OCI-LY3 (cell line): Measurements from ENCODE around the gene DCLK1.

Source experiments
- H2AFZ ChIP-seq: fragments of 200-600, 300-600 bp; shearing (Covaris generic); 2 replicates; pipeline ENCODE4 v1.6.0; 2014; ENCODE audit warnings: antibody characterized with exemption, low read depth, low read length
- H3K27ac ChIP-seq: fragments of 200-600, 300-600 bp; sonication (generic); 2 replicates; pipeline ENCODE4 v1.5.1; 2014; ENCODE audit warnings: mild to moderate bottlenecking, low read length, moderate library complexity, mixed read lengths
- H3K27me3 ChIP-seq: fragments of 200-600, 300-600 bp; sonication (generic); 2 replicates; pipeline ENCODE4 v1.6.1; 2014; ENCODE audit warnings: low read depth, low read length, mixed read lengths
- H3K36me3 ChIP-seq: fragments of 200-600, 300-600 bp; sonication (generic); replicated peaks from 2 replicates; pipeline ENCODE3; 2014; ENCODE audit warnings: low read depth, low read length, mixed read lengths
- H3K4me1 ChIP-seq: fragments of 300-600, 200-600 bp; sonication (generic); 2 replicates; pipeline ENCODE4 v1.6.1; 2014; ENCODE audit warnings: low read length, mixed read lengths
- H3K4me2 ChIP-seq: fragments of 200-600, 300-600 bp; sonication (generic); 2 replicates; pipeline ENCODE4 v1.6.1; 2014; ENCODE audit warnings: low read length, mixed read lengths
- H3K4me3 ChIP-seq: fragments of 300-600, 200-600 bp; sonication (generic); 2 replicates; pipeline ENCODE4 v1.5.1; 2014; ENCODE audit warnings: antibody characterized with exemption, mild to moderate bottlenecking, low read length, moderate library complexity
- H3K79me2 ChIP-seq: fragments of 300-600, 200-600 bp; shearing (Covaris generic); 2 replicates; pipeline ENCODE4 v1.6.1; 2014; ENCODE audit warnings: mild to moderate bottlenecking, low read length, mixed read lengths
- H3K9ac ChIP-seq: fragments of 300-600, 200-600 bp; shearing (Covaris generic); 2 replicates; pipeline ENCODE4 v1.6.0; 2014; ENCODE audit warnings: mild to moderate bottlenecking, low read length, moderate library complexity
- H3K9me3 ChIP-seq: fragments of 200-600, 300-600 bp; shearing (Covaris generic); 2 replicates; pipeline ENCODE4 v1.6.1; 2014; ENCODE audit warnings: low read length, mixed read lengths; ENCODE audit not compliant: insufficient read depth
- H4K20me1 ChIP-seq: fragments of 200-600, 300-600 bp; sonication (generic); 2 replicates; pipeline ENCODE4 v1.6.1; 2016; ENCODE audit warnings: low read length, mixed read lengths; ENCODE audit not compliant: insufficient read depth
- CTCF ChIP-seq: fragments of 200-600, 300-600 bp; sonication (generic); IDR thresholded peaks from 2 replicates; pipeline ENCODE4 v1.5.1; 2014; ENCODE audit warnings: antibody characterized with exemption, low read length, low read depth
- EZH2phosphoT487 ChIP-seq: fragments of 200-600 bp; shearing (Covaris generic); IDR thresholded peaks from 2 replicates; pipeline ENCODE4 v1.6.1; 2018; ENCODE audit warnings: antibody characterized with exemption, mixed run types, low read depth

DCLK1 gene

GRCh38 chr13:36166046-36166445 lies 34.9 kb upstream of the DCLK1 start:
- Histone ChIP-seq H3K27ac (no peak overlapping the region), H4K20me1 (no peaks in the 10 kb centered on the region), H3K9ac (no peak overlapping the region), H2AFZ (no peak overlapping the region), H3K9me3 (no peaks in the 10 kb centered on the region), H3K79me2 (no peaks in the 10 kb centered on the region), H3K4me2 (no peak overlapping the region), H3K36me3 (no peaks in the 10 kb centered on the region), H3K27me3 (no peaks in the 10 kb centered on the region), H3K4me3 (no peak overlapping the region), H3K4me1 (no peaks in the 10 kb centered on the region)
- TF ChIP-seq EZH2phosphoT487: no peak
- no peak for TF ChIP-seq CTCF

- H3K4me2 ChIP-seq: no peak overlapping the region
- no peak overlapping the region for H2AFZ ChIP-seq
- TF ChIP-seq CTCF (no peak), EZH2phosphoT487 (no peak)
- no peak overlapping the region for H3K9ac ChIP-seq
- no peak overlapping the region for H3K4me3 ChIP-seq
- no peaks in the 10 kb centered on the region for H3K27me3 ChIP-seq
- H3K36me3 ChIP-seq: no peaks in the 10 kb centered on the region
- H3K9me3 ChIP-seq: no peaks in the 10 kb centered on the region
- H3K79me2 ChIP-seq: no peaks in the 10 kb centered on the region
- no peak overlapping the region for H3K27ac ChIP-seq
- no peaks in the 10 kb centered on the region for H3K4me1 ChIP-seq
- H4K20me1 ChIP-seq: no peaks in the 10 kb centered on the region
Observed at GRCh38 chr13:36163809-36164308, 32.7 kb upstream of the DCLK1 start.

- no peak overlapping the region for H3K4me2 ChIP-seq
- H3K36me3 ChIP-seq: no peaks in the 10 kb centered on the region
- no peaks in the 10 kb centered on the region for H3K4me1 ChIP-seq
- no peak overlapping the region for H3K9ac ChIP-seq
- no peak overlapping the region for H3K27ac ChIP-seq
- TF ChIP-seq EZH2phosphoT487 (no peak), CTCF (no peak)
- no peaks in the 10 kb centered on the region for H3K9me3 ChIP-seq
- no peak overlapping the region for H2AFZ ChIP-seq
- H3K4me3 ChIP-seq: no peak overlapping the region
- H3K79me2 ChIP-seq: no peaks in the 10 kb centered on the region
- no peaks in the 10 kb centered on the region for H3K27me3 ChIP-seq
- H4K20me1 ChIP-seq: no peaks in the 10 kb centered on the region
Observed at GRCh38 chr13:36163286-36163685, 32.1 kb upstream of the DCLK1 start.

- no peaks in the 10 kb centered on the region for H4K20me1 ChIP-seq
- H3K27me3 ChIP-seq: no peaks in the 10 kb centered on the region
- H3K27ac ChIP-seq: no peak overlapping the region
- H3K79me2 ChIP-seq: no peaks in the 10 kb centered on the region
- H2AFZ ChIP-seq: no peak overlapping the region
- no peak overlapping the region for H3K9ac ChIP-seq
- no peaks in the 10 kb centered on the region for H3K9me3 ChIP-seq
- no peak overlapping the region for H3K4me3 ChIP-seq
- no peak for TF ChIP-seq EZH2phosphoT487
- TF ChIP-seq CTCF: no peak
- no peaks in the 10 kb centered on the region for H3K36me3 ChIP-seq
- H3K4me2 ChIP-seq: no peak overlapping the region
- no peaks in the 10 kb centered on the region for H3K4me1 ChIP-seq
Observed at GRCh38 chr13:36160297-36160696, 29.1 kb upstream of the DCLK1 start.
